ENCODE measurements around the gene ZNF527.

DNA sequence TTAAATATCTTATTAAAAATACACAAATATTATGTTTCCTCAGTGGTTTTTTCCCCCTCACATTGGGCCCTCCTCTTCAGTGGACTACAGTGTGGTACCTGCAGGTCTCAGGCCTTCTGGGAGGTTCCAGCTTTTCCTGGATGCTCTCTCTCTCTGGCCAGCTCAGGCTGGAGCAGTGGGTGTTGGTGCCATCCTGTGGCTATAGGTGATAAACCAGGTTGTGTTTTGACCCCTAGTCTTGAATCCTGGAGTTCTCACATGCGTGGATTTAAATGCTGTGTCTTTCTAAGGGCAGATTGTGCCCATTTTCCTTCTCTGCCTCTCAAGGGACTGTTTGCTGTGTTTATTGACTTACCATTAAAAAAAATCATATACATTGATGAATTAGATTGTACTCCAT lies 41.2 kb upstream of the ZNF527 start:
- TF ChIP-seq, protein P1, sequence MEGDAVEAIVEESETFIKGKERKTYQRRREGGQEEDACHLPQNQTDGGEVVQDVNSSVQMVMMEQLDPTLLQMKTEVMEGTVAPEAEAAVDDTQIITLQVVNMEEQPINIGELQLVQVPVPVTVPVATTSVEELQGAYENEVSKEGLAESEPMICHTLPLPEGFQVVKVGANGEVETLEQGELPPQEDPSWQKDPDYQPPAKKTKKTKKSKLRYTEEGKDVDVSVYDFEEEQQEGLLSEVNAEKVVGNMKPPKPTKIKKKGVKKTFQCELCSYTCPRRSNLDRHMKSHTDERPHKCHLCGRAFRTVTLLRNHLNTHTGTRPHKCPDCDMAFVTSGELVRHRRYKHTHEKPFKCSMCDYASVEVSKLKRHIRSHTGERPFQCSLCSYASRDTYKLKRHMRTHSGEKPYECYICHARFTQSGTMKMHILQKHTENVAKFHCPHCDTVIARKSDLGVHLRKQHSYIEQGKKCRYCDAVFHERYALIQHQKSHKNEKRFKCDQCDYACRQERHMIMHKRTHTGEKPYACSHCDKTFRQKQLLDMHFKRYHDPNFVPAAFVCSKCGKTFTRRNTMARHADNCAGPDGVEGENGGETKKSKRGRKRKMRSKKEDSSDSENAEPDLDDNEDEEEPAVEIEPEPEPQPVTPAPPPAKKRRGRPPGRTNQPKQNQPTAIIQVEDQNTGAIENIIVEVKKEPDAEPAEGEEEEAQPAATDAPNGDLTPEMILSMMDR (conservative IDR thresholded peaks at IDR 0.05; ENCODE audit: low read depth, low read length), result no peak; the same call in 1 of the 2 replicates
- TF ChIP-seq EZH2phosphoT487 (IDR thresholded peaks at IDR 0.05; ENCODE audit: borderline replicate concordance, low read length), result no peak

Data from PC-3 (cell line).